ENCODE measurements around the gene CHL1.

Gene CHL1

DNA sequence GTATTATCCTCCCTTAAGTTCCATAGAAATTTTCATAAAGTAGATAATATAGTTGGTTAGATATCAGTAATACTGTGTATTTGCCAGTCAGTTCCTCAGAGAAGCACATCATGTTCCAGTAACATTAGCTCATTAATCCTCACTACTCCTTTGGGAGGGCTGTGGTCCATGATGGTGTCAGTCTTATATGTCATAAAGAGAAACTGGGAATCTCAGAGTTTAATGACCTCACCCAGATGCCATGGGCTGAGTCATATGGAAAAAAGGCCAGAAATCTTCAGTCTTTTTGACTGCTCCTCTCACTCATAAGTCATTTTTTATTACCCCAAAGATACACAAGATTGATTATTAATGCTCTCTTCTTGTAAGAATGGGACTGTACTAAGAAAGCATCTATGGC, 188.6 kb downstream of the CHL1 start:
- Mint-ChIP-seq H3K27ac (no peak overlapping the region), H3K27me3 (no peaks in the 10 kb centered on the region), H3K36me3 (no peaks in the 10 kb centered on the region), H3K4me3 (no peak overlapping the region), H3K4me1 (no peaks in the 10 kb centered on the region), H3K9me3 (no peaks in the 10 kb centered on the region)
- DNase-seq (no peak), ATAC-seq (replicated peaks) (no peak)

DNA sequence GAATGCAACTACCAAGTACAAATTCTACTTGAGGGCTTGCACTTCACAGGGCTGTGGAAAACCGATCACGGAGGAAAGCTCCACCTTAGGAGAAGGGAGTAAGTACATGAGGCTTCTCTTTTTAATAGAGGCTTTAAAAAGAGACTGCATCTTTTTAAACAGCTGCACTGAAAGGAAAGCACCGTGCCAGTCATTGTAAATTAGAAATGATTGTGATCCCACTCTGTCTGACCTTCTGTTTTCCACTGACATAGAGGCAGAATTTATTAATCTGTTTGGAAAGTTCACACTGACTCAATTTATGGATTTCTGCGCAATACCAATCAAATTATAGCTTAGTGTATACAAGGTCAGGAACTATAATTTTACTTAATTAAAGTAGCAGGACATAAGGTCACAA, 198.2 kb downstream of the CHL1 start:
- no peaks in the 10 kb centered on the region for H3K4me1 Mint-ChIP-seq
- H3K36me3 Mint-ChIP-seq, result peaks cover 0 to 4% of the 10 kb centered on the region in 2 donors
- H3K27me3 Mint-ChIP-seq, result no peaks in the 10 kb centered on the region
- DNase-seq (no peak), ATAC-seq (replicated peaks) (no peak)
- H3K9me3 Mint-ChIP-seq, result no peaks in the 10 kb centered on the region
- H3K27ac Mint-ChIP-seq, result no peak overlapping the region
- H3K4me3 Mint-ChIP-seq, result no peak overlapping the region

DNA sequence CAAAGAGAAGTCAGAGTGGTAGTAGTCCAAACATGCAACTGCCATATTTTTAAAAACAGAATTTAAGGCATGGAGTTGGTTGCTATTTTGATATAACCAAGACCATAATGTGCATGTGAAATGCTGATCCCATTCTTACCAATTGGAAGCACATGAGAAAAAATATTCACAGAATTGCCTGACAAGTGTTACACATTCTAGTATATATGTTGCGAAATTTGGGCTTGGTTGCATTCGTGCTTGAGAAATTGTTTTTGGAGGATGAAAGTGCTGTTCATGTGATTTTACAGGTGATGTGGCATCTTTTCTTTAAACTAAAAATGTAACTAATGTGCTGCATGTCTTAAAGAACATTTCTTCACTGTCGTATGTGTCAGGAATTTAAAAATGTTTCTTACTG, 199.7 kb downstream of the CHL1 start:
- Mint-ChIP-seq H3K27me3 (no peaks in the 10 kb centered on the region), H3K9me3 (no peaks in the 10 kb centered on the region), H3K4me1 (no peaks in the 10 kb centered on the region), H3K27ac (no peak overlapping the region), H3K36me3 (peaks cover 0 to 4% of the 10 kb centered on the region in 2 donors), H3K4me3 (no peak overlapping the region)
- ATAC-seq (replicated peaks), result no peak
- DNase-seq, result no peak

DNA sequence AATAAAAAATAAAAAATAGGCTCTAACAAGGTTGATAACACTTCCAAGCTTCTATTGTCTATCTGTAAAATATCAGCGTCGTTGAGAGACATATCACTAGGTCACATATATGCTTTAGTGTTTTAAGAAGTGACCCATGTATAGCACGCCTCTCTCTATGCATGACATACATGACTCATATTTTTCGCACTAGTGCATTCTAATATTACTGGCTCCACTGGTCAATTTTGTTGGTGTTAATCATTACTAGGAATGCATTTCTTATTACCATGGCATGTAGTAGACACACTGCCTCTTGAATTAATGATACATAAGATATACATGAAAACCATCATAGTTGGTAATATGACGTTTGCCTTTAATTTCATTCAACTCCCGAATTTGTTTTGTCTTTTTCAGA, 203.1 kb downstream of the CHL1 start:
- H3K9me3 Mint-ChIP-seq, result no peaks in the 10 kb centered on the region
- no peaks in the 10 kb centered on the region for H3K27me3 Mint-ChIP-seq
- ATAC-seq (replicated peaks) (no peak), DNase-seq (no peak)
- H3K36me3 Mint-ChIP-seq, result peaks cover 0 to 3% of the 10 kb centered on the region in 2 donors
- H3K4me3 Mint-ChIP-seq, result no peak overlapping the region
- H3K4me1 Mint-ChIP-seq, result no peaks in the 10 kb centered on the region
- H3K27ac Mint-ChIP-seq, result no peak overlapping the region

DNA sequence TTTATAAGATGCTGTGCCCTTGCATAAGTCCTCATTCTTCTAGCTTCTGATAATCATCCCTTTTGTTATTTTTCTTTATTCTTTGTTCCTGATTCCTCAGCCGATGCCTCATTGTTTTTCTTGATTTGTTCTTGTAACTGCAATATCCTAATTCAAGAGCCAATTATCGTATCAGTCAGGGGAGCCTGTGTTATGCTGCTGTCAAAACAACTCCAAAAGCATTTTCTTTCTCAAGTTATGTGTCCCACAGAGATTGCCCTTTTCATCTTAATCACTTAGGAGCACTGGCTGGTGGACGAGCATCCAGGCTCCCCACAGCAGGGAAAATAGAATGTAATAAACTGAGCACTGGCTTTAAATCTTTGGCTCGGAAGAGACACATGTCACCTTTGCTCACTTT, 207.3 kb downstream of the CHL1 start:
- Mint-ChIP-seq H3K4me3 (no peak overlapping the region), H3K27me3 (no peaks in the 10 kb centered on the region), H3K9me3 (no peaks in the 10 kb centered on the region), H3K36me3 (peaks cover 0 to 5% of the 10 kb centered on the region in 2 donors), H3K4me1 (no peaks in the 10 kb centered on the region), H3K27ac (no peak overlapping the region)
- no peak for ATAC-seq (replicated peaks)
- DNase-seq, result no peak

DNA sequence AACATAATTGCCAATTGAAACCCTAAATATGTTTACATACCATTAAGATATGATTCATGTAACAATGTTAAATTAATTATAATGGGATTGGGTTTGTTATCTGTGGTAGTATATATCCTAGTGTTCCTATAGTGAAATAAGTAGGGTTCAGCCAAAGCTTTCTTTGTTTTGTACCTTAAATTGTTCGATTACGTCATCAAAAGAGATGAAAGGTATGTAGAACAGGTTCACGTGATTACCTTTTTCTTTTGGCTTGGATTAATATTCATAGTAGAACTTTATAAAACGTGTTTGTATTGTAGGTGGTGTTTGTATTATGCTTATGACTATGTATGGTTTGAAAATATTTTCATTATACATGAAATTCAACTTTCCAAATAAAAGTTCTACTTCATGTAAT, 212.4 kb downstream of the CHL1 start:
- Mint-ChIP-seq H3K27me3 (peaks cover 0 to 8% of the 10 kb centered on the region in 2 donors), H3K9me3 (no peaks in the 10 kb centered on the region), H3K36me3 (peaks cover 0 to 2% of the 10 kb centered on the region in 2 donors)

DNA sequence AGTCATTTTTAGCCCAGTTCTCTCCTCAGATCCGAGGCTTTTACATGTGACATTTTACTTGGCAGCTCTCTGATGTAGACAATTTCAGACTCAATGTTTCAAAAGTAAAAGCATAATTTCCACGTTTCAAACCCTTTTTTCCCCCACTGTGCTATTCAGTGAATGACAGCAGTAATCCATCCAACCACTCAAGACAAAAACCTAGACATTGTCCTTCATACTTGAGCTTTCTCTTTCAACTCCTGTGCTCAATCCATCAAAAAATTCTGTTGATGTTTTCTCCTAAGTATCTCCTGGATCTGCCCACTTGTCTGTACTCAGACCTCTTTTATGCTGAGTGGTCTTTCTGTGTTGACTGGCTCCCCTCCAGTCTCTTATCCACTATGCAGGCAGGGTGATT, 214.7 kb downstream of the CHL1 start:
- Mint-ChIP-seq H3K4me1 (no peaks in the 10 kb centered on the region), H3K27me3 (peaks cover 0 to 8% of the 10 kb centered on the region in 2 donors), H3K9me3 (no peaks in the 10 kb centered on the region), H3K36me3 (no peaks in the 10 kb centered on the region), H3K27ac (no peak overlapping the region), H3K4me3 (no peak overlapping the region)
- DNase-seq (no peak), ATAC-seq (replicated peaks) (no peak)

More for the DNA sequence above, 212.4 kb downstream of the CHL1 start:
- DNase-seq (no peak), ATAC-seq (replicated peaks) (no peak)
- no peak overlapping the region for H3K27ac Mint-ChIP-seq
- no peaks in the 10 kb centered on the region for H3K4me1 Mint-ChIP-seq
- H3K4me3 Mint-ChIP-seq, result no peak overlapping the region

DNA sequence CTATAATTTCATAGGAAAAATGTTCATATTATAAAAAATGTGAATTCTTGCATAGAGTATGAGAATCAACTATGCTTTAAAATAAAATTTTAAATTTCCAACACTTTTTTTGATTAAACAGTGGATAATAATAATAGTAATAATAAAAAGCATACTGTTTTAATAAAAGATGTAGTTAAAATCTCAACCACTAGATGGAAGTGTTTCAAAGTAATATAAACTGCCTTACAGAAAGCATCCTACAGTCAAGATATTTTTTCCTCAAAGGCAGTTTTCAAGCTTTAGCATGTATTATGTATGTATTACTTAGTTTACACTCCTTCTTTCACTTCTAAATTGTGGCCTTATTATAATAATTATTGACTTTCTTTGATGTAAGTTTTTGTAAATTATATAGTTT, 217.5 kb downstream of the CHL1 start:
- ATAC-seq (replicated peaks) (no peak), DNase-seq (no peak)
- H3K4me3 Mint-ChIP-seq, result no peak overlapping the region
- H3K27me3 Mint-ChIP-seq, result peaks cover 0 to 8% of the 10 kb centered on the region in 2 donors
- no peaks in the 10 kb centered on the region for H3K4me1 Mint-ChIP-seq
- no peaks in the 10 kb centered on the region for H3K36me3 Mint-ChIP-seq
- no peaks in the 10 kb centered on the region for H3K9me3 Mint-ChIP-seq
- no peak overlapping the region for H3K27ac Mint-ChIP-seq

DNA sequence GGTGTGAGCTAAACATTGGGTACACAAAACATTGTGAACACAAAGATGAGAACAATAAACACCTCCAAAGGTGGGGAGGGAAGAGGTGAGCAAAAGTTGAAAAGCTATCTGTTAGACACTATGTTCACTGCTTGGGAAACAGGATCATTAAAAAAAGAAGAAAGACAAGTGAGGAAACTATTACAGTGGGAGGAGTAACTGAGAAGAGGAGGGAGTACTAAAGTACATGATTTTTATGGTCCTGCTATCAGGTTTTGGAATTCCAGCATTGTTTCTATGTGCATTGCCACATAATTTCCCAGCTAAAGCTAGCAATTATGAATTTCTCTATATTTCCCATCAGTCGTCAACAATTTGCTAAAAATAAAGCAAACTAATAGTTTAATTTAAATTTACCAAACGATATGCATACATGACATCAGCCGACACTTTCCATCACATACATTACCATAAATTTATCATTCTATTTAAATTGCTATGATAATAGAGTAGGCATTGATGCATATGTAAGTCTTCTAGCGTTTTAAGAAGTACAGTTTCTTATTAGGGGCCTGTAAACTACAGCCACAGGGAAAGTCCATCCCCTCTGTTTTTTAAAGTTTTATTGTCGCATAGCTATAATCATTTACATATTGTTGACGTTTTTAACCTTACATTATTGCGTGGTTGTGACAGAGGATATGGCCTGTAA, 221.8 kb downstream of the CHL1 start:
- DNase-seq, result no peak
- Mint-ChIP-seq H3K4me3 (no peak overlapping the region), H3K4me1 (no peaks in the 10 kb centered on the region), H3K36me3 (no peaks in the 10 kb centered on the region), H3K9me3 (no peaks in the 10 kb centered on the region), H3K27ac (no peak overlapping the region), H3K27me3 (peaks cover 0 to 6% of the 10 kb centered on the region in 2 donors)
- no peak for ATAC-seq (replicated peaks)

DNA sequence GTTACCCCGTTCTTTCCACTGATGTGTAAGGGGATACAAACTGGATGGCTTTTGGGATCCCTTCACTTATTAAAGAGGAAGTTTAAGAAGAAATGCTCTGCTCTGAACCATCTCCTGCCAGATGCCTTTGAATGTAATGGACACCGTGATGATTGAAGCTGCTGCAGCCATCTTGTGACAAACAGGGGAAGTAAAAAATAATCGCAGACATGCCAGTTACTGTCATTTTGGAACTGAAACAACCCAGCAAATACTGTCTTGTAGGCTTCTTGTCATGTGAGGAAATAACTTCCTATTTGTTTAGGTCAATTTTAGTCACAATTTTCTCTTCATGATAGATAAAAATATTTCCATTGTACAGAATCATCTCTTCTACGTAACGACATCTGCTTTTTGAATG, 224.0 kb downstream of the CHL1 start:
- H3K27me3 Mint-ChIP-seq, result peaks cover 0 to 6% of the 10 kb centered on the region in 2 donors
- ATAC-seq (replicated peaks) (no peak), DNase-seq (no peak)
- H3K36me3 Mint-ChIP-seq, result no peaks in the 10 kb centered on the region
- H3K4me1 Mint-ChIP-seq, result no peaks in the 10 kb centered on the region
- no peak overlapping the region for H3K27ac Mint-ChIP-seq
- no peaks in the 10 kb centered on the region for H3K9me3 Mint-ChIP-seq
- no peak overlapping the region for H3K4me3 Mint-ChIP-seq

DNA sequence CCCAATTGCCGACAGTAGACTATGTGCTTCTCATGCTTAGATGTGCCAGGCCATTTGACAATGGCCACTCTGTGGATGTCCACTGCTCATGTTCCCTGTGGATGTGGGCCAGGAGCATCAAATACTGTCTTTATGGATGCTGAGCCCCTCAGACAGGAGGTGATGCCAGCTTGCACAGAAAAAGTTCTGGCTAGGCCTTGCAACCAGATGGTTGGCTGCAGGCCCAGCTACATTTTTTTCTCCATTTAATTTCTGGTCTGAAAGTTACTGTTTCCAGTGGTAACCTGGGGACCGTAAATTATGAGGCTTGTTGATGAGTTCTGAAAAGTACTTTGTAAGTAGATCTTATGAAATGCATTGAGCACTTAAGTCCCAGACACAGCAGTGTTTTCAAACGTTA, 228.5 kb downstream of the CHL1 start:
- no peaks in the 10 kb centered on the region for H3K36me3 Mint-ChIP-seq
- peaks cover 0 to under 1% of the 10 kb centered on the region in 2 donors for H3K27me3 Mint-ChIP-seq
- H3K27ac Mint-ChIP-seq, result no peak overlapping the region
- no peaks in the 10 kb centered on the region for H3K4me1 Mint-ChIP-seq
- no peak overlapping the region for H3K4me3 Mint-ChIP-seq
- ATAC-seq (replicated peaks), result no peak
- DNase-seq, result no peak
- no peaks in the 10 kb centered on the region for H3K9me3 Mint-ChIP-seq

DNA sequence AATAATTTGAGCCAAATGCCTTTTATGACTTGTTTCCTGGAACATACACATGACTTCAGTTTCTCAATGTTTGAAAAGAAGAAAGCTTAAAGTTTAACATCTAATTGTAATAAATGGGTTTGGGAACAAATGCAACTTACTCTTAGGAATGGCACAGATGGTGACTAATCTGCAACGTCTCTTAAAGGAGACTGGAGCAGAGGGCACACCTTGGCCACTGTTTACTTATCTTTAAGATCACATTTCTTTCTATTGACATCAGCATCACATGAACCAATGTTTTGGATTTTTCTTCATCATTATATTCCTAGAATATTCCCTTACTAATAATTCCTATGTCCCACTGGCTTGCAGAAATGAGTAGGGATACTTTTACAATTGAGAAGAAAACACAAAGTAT, 229.5 kb downstream of the CHL1 start:
- H3K27ac Mint-ChIP-seq, result no peak overlapping the region
- DNase-seq (no peak), ATAC-seq (replicated peaks) (no peak)
- H3K4me1 Mint-ChIP-seq, result no peaks in the 10 kb centered on the region
- H3K36me3 Mint-ChIP-seq, result no peaks in the 10 kb centered on the region
- H3K9me3 Mint-ChIP-seq, result no peaks in the 10 kb centered on the region
- H3K4me3 Mint-ChIP-seq, result no peak overlapping the region
- no peaks in the 10 kb centered on the region for H3K27me3 Mint-ChIP-seq

DNA sequence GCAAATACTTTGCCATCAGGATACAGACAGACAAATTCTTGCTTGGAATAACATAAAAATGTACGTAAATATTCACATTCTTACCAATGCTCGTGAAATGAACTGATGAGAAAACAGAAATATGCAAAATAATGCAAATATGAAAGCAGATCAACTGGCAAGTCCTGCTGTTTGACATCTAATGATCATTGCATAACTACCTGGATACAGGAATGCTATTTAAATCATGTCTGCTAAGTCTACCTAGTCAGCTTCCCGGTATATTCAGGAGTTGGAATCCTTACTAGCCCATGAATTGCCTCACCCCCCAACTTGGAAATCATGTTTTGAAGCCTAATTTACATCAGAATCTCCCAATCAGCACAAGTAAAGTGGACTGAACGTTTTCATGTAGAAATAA, 230.6 kb downstream of the CHL1 start:
- Mint-ChIP-seq H3K27me3 (no peaks in the 10 kb centered on the region), H3K4me3 (no peak overlapping the region), H3K27ac (no peak overlapping the region), H3K4me1 (no peaks in the 10 kb centered on the region), H3K9me3 (no peaks in the 10 kb centered on the region), H3K36me3 (no peaks in the 10 kb centered on the region)
- no peak for DNase-seq
- ATAC-seq (replicated peaks), result no peak

DNA sequence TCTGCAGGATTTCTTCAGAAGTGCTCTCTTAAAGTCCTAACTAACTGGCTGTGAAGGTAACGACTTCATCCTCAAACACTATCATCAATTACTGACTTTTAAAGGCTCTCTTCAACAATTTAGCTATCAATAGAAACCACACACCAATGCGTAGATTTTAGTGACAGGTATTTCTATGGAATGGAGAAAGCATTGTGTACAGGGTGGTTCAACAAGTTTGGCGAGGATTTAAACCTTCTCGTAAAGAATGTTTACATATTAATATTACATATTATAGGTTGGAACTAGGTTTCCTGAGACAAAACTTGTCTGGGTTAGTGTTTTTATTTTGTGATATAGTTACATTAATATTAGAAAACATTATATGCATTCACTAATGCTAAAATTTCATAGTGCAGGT, 233.6 kb downstream of the CHL1 start:
- ATAC-seq (replicated peaks) (no peak), DNase-seq (no peak)
- no peaks in the 10 kb centered on the region for H3K27me3 Mint-ChIP-seq
- no peaks in the 10 kb centered on the region for H3K36me3 Mint-ChIP-seq
- no peaks in the 10 kb centered on the region for H3K4me1 Mint-ChIP-seq
- H3K27ac Mint-ChIP-seq, result no peak overlapping the region
- H3K9me3 Mint-ChIP-seq, result no peaks in the 10 kb centered on the region
- H3K4me3 Mint-ChIP-seq, result no peak overlapping the region

DNA sequence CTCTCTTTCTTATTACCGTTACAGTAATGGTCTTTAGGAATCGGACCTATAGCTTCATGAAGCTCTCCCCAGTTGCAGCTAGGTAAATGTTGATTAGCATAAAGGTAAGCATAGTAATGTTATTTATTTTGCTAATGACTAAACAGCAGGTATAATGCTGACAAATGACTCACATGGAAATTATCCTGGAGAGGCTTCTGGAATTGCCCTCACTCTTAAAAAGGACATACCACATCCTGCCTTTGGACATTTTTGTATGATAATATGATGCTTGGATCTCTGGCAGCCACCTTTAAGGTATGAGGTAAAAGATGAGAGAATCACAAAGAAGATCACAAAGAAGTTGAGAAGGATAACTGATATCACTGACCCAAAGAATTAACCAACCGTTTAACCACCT, 238.6 kb downstream of the CHL1 start:
- Mint-ChIP-seq H3K27me3 (no peaks in the 10 kb centered on the region), H3K9me3 (no peaks in the 10 kb centered on the region), H3K4me1 (no peaks in the 10 kb centered on the region), H3K36me3 (no peaks in the 10 kb centered on the region), H3K4me3 (no peak overlapping the region), H3K27ac (no peak overlapping the region)
- no peak for ATAC-seq (replicated peaks)
- DNase-seq, result no peak

DNA sequence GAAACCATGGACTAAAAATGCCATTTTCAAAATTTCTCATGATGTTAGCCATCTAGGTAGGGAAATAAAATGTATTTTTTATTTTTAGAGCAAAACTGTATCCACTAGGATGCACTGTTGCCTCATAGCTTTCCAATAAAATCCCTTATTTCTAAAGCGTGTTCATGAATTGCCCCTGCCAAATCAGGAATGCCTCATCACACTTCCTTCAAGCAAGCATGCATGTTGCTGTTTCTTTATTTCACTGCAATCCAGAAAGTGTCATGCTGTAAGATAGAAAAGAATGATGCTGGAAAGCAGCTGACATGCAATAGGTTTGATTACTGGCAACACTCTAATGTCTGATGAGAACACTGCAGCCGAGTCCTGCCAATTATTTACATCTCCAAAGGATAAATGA, 239.5 kb downstream of the CHL1 start:
- H3K27ac Mint-ChIP-seq, result no peak overlapping the region
- H3K9me3 Mint-ChIP-seq, result no peaks in the 10 kb centered on the region
- no peak for DNase-seq
- no peaks in the 10 kb centered on the region for H3K36me3 Mint-ChIP-seq
- ATAC-seq (replicated peaks), result no peak
- H3K27me3 Mint-ChIP-seq, result no peaks in the 10 kb centered on the region
- no peaks in the 10 kb centered on the region for H3K4me1 Mint-ChIP-seq
- no peak overlapping the region for H3K4me3 Mint-ChIP-seq

Measured in stimulated activated naive B cell treated with anti-CD40 and anti-IgM and Interleukin-4, amounts not matched to agents 10 μg/mL and 1 μg/mL and 100 μg/mL, for 72 hours (primary cell).